Prostate gland (tissue), 2 donors: ENCODE measurements around the gene ERN2.

Experiments
- POLR2A ChIP-seq: fragments of 450-650 bp; IDR thresholded peaks from one replicate; pipeline ENCODE4 v1.6.1; 2016; ENCODE audit warnings: antibody characterized with exemption, mild to moderate bottlenecking
- TF ChIP-seq, protein P1 (sequence below), 4 experiments: fragments of 200-600 bp in 2 of 4; fragments of 450-650 bp in 2 of 4; sonication (generic) in 2 of 4; IDR thresholded peaks; 1 replicate in 3 of 4; 2 replicates in 1 of 4; pipeline ENCODE4 v1.5.1; 2016 to 2019; ENCODE audit warnings: antibody characterized with exemption in 4 of 4, mild to moderate bottlenecking in 2 of 4, moderate library complexity in 2 of 4

- TF ChIP-seq, protein P1, sequence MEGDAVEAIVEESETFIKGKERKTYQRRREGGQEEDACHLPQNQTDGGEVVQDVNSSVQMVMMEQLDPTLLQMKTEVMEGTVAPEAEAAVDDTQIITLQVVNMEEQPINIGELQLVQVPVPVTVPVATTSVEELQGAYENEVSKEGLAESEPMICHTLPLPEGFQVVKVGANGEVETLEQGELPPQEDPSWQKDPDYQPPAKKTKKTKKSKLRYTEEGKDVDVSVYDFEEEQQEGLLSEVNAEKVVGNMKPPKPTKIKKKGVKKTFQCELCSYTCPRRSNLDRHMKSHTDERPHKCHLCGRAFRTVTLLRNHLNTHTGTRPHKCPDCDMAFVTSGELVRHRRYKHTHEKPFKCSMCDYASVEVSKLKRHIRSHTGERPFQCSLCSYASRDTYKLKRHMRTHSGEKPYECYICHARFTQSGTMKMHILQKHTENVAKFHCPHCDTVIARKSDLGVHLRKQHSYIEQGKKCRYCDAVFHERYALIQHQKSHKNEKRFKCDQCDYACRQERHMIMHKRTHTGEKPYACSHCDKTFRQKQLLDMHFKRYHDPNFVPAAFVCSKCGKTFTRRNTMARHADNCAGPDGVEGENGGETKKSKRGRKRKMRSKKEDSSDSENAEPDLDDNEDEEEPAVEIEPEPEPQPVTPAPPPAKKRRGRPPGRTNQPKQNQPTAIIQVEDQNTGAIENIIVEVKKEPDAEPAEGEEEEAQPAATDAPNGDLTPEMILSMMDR (IDR thresholded peaks at IDR 0.05): no peak
- no peak for TF ChIP-seq POLR2A
These were observed 3.5 kb downstream of the ERN2 start for GRCh38 chr16:23709536-23709935.
